SK-N-SH (cell line): ENCODE results near the gene MYO1F. TPM values are rescaled to one million over a fixed set of nuclear protein-coding genes. Genes with fewer than 3 reads are reported as not detected.

Experiments
- CTCF ChIA-PET: fragments of 300-600, 350-600 bp; formaldehyde crosslinking; extraction: SDS; loops from one replicate; lab custom pipeline; 2021; lab: Yijun Ruan, JAX
- POLR2A ChIA-PET: fragments of 350-600 bp; sonication (Branson Sonifier 250); formaldehyde crosslinking; extraction: SDS; loops from one replicate; lab custom pipeline; 2020; ENCODE audit warnings: antibody characterized with exemption, inconsistent platforms; lab: Yijun Ruan, JAX
- DNase-seq: peaks from one replicate; pipeline ENCODE4 v3.0.0; 2012
- H2AFZ ChIP-seq: fragments of 200-600 bp; sonication (generic); 2 replicates; pipeline ENCODE4 v1.8.1; 2016; ENCODE audit warnings: antibody characterized with exemption, mild to moderate bottlenecking, low read depth
- H3F3A ChIP-seq: fragments of 200-600 bp; sonication (generic); replicated peaks from 2 replicates; pipeline ENCODE3; 2016; ENCODE audit warnings: antibody characterized with exemption, mild to moderate bottlenecking; ENCODE audit not compliant: insufficient read depth
- H3K27ac ChIP-seq, 2 experiments: fragments of 200-500 bp in 1 of 2; fragments of 200-600 bp in 1 of 2; sonication (Bioruptor generic) in 1 of 2; sonication (generic), shearing (Covaris generic) in 1 of 2; 2 replicates each; pipeline versions ENCODE4 v1.5.1 to v1.6.1; 2014 to 2016; ENCODE audit warnings: low read depth in 2 of 2, inconsistent platforms in 1 of 2, low read length in 1 of 2, mild to moderate bottlenecking in 1 of 2, mixed read lengths in 1 of 2
- H3K27me3 ChIP-seq: fragments of 200-600 bp; sonication (generic), shearing (Covaris generic); 2 replicates; pipeline ENCODE4 v1.6.1; 2016; ENCODE audit warnings: mixed run types; ENCODE audit not compliant: insufficient read depth
- H3K36me3 ChIP-seq, 2 experiments: fragments of 200-500 bp in 1 of 2; fragments of 200-600 bp in 1 of 2; sonication (Bioruptor generic) in 1 of 2; sonication (generic) in 1 of 2; replicated peaks in 1 of 2; 2 replicates each; pipeline versions ENCODE3 to v1.5.1; 2014 to 2016; ENCODE audit warnings: low read length in 1 of 2, mild to moderate bottlenecking in 1 of 2; ENCODE audit not compliant: insufficient read depth in 2 of 2, control insufficient read depth in 1 of 2
- H3K4me1 ChIP-seq, 2 experiments: fragments of 200-500 bp in 1 of 2; fragments of 200-600 bp in 1 of 2; sonication (Bioruptor generic) in 1 of 2; sonication (generic), shearing (Covaris generic) in 1 of 2; 2 replicates each; pipeline versions ENCODE4 v1.5.1 to v1.6.1; 2014 to 2016; ENCODE audit warnings: low read depth in 1 of 2, low read length in 1 of 2, mixed run types in 1 of 2; ENCODE audit not compliant: insufficient read depth in 2 of 2, control insufficient read depth in 1 of 2
- H3K4me2 ChIP-seq: fragments of 200-600 bp; sonication (generic), shearing (Covaris generic); 2 replicates; pipeline ENCODE4 v1.6.1; 2017; ENCODE audit warnings: mixed run types
- H3K4me3 ChIP-seq, 2 experiments: fragments of 200-500 bp in 1 of 2; fragments of 200-600 bp in 1 of 2; sonication (Bioruptor generic) in 1 of 2; sonication (generic), shearing (Covaris generic) in 1 of 2; 2 replicates each; pipeline versions ENCODE4 v1.5.1 to v1.8.1; 2014 to 2016; ENCODE audit warnings: low read depth in 2 of 2, inconsistent platforms in 1 of 2, low read length in 1 of 2, mild to moderate bottlenecking in 1 of 2, mixed read lengths in 1 of 2, moderate library complexity in 1 of 2
- H3K79me2 ChIP-seq: fragments of 200-600 bp; sonication (generic); 2 replicates; pipeline ENCODE4 v1.8.1; 2017; ENCODE audit warnings: mild to moderate bottlenecking; ENCODE audit not compliant: insufficient read depth
- H3K9ac ChIP-seq: fragments of 200-600 bp; sonication (generic); 2 replicates; pipeline ENCODE4 v1.6.1; 2017; ENCODE audit warnings: mixed run types
- H3K9me2 ChIP-seq: fragments of 200-600 bp; sonication (generic); 2 replicates; pipeline ENCODE4 v1.6.1; 2017; ENCODE audit warnings: mixed run types
- H3K9me3 ChIP-seq: fragments of 200-600 bp; sonication (generic); 2 replicates; pipeline ENCODE4 v1.6.1; 2017; ENCODE audit warnings: mixed run types, mild to moderate bottlenecking, moderate library complexity
- H4K20me1 ChIP-seq: fragments of 200-600 bp; sonication (generic); 2 replicates; pipeline ENCODE4 v1.6.1; 2017; ENCODE audit warnings: mild to moderate bottlenecking, mixed run types; ENCODE audit not compliant: insufficient read depth
- CHD2 ChIP-seq: fragments of 150-350 bp; IDR thresholded peaks from 2 replicates; pipeline ENCODE4 v1.6.1; 2018; ENCODE audit warnings: low read length; ENCODE audit not compliant: partially characterized antibody
- ELF1 ChIP-seq: IDR thresholded peaks from 2 replicates; pipeline ENCODE4 v1.4.0; 2012
- MEF2A ChIP-seq: IDR thresholded peaks from 2 replicates; pipeline ENCODE4 v1.4.0; 2012; ENCODE audit warnings: low read depth, borderline replicate concordance
- MXI1 ChIP-seq: IDR thresholded peaks from 2 replicates; pipeline ENCODE4 v1.6.1; 2012; ENCODE audit warnings: mild to moderate bottlenecking, low read depth, low read length, improper control_type of control experiment
- NRF1 ChIP-seq: IDR thresholded peaks from 2 replicates; pipeline ENCODE4 v1.6.1; 2012; ENCODE audit warnings: low read depth, mild to moderate bottlenecking, low read length
- SIN3A ChIP-seq: IDR thresholded peaks from 2 replicates; pipeline ENCODE4 v1.6.1; 2012; ENCODE audit warnings: low read depth, mild to moderate bottlenecking, low read length, moderate library complexity, borderline replicate concordance
- TAF1 ChIP-seq: IDR thresholded peaks from 2 replicates; pipeline ENCODE4 v1.6.1; 2012; ENCODE audit warnings: low read depth, mild to moderate bottlenecking, low read length, moderate library complexity, borderline replicate concordance
- USF1 ChIP-seq: IDR thresholded peaks from 2 replicates; pipeline ENCODE4 v1.4.0; 2012; ENCODE audit warnings: low read depth, borderline replicate concordance
- WGBS: methylation state at CpG from one replicate; pipeline ENCODE4 v1.1.6; 2017; ENCODE audit warnings: low lambda C conversion rate; 5-methylcytosine and 5-hydroxymethylcytosine counted together
- polyA plus RNA-seq, 3 experiments: library from polyadenylated mRNA; depleted of rRNA; stranded (reverse); fragments of >200 nt; gene quantifications; 2 replicates each; pipeline ENCODE4 v1.2.3, GENCODE V29; 2012
- TF ChIP-seq, protein P1 (sequence below): fragments of 150-350 bp; IDR thresholded peaks from 2 replicates; pipeline ENCODE4 v1.6.1; 2016; ENCODE audit warnings: mild to moderate bottlenecking, low read depth, low read length
- TF ChIP-seq, protein P2 (sequence below): fragments of 150-350 bp; IDR thresholded peaks from 2 replicates; pipeline ENCODE4 v1.6.1; 2017; ENCODE audit warnings: antibody characterized with exemption, low read length, low read depth, borderline replicate concordance

MYO1F gene
- polyA plus RNA-seq, 1 of the 3 experiments (the other 2 are of a cell fraction): 0.51 TPM

DNA sequence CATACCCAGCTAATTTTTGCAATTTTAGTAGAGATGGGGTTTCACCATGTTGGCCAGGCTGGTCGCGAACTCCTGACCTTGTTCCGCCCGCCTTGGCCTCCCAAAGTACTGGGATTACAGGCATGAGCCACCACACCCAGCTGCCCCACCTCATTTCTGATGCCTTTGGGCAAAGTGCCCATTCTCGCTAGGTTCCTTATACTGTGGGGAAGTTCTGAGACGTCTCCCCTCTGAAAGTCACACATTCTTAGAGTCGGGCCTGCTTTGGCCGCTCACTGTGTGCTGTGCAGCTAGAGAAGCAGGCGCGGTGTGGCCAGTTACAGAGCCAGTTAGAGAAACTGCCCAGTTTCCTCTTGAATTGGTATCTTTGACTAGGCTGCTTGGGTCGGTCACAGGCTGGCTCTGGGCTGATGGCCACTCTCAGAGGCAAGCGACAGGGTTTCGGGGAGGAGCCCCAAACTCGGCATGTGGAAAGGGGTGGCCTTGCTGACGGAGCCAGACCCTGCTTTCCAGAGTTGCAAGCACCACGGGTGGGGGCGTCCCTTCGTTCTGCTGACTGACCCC is 92.8 kb downstream of the MYO1F start:
- Histone ChIP-seq H3K27ac (no peak overlapping the region), H3F3A (no peaks in the 10 kb centered on the region), H3K36me3 (peaks cover 21 to 66% of the 10 kb centered on the region in 2 experiments), H3K4me1 (no peaks in the 10 kb centered on the region; a peak in 1 of 4 replicates), H3K9ac (no peak overlapping the region), H3K9me3 (no peaks in the 10 kb centered on the region), H3K4me3 (no peak overlapping the region), H3K4me2 (no peak overlapping the region), H3K9me2 (no peaks in the 10 kb centered on the region), H2AFZ (no peak overlapping the region), H4K20me1 (peaks cover 63% of the 10 kb centered on the region), H3K79me2 (peaks cover 58% of the 10 kb centered on the region), H3K27me3 (no peaks in the 10 kb centered on the region)
- ChIA-PET CTCF (interaction anchor here (1.7 kb wide), 1 partner anchor 21 kb away, joined by 5 read pairs; no protein-coding TSS in a partner anchor), POLR2A (interaction anchor here (0.7 kb wide), 1 partner anchor 39 kb away, joined by 4 read pairs; no protein-coding TSS in a partner anchor)
- 95% methylated on average over 17 of the region's 18 CpGs for WGBS
- DNase-seq: no peak
- TF ChIP-seq MEF2A (no peak), NRF1 (no peak)

DNA sequence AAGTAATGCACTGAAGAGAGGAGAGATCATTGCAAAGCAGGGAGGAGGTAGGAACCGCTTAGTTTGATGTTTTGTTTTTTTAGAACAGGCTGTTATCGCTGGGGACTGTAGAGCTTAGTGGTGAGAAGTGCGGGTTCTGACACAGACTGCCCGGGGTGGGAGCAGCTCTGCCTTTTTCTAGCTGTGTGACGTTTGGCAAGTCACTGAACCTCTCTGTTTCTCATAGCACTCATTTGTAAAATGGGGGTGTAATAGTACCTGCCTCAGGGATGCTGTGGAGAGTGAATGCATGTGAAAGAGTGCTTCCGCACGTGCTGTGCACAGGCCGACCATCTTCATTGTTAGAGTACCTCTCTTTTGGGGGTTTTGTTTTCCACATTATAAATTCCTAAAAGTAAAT is 94.1 kb downstream of the MYO1F start:
- H3K27me3 ChIP-seq: no peaks in the 10 kb centered on the region
- no peaks in the 10 kb centered on the region; a peak in 1 of 4 replicates for H3K4me1 ChIP-seq
- no peak overlapping the region for H3K27ac ChIP-seq
- H3F3A ChIP-seq: no peaks in the 10 kb centered on the region
- no peaks in the 10 kb centered on the region for H3K9me3 ChIP-seq
- ChIA-PET POLR2A (no interaction called here), CTCF (interaction anchor here (1.5 kb wide), 1 partner anchor 22 kb away, joined by 7 read pairs; no protein-coding TSS in a partner anchor)
- H3K4me2 ChIP-seq: no peak overlapping the region
- no peak overlapping the region for H2AFZ ChIP-seq
- TF ChIP-seq, protein P1, sequence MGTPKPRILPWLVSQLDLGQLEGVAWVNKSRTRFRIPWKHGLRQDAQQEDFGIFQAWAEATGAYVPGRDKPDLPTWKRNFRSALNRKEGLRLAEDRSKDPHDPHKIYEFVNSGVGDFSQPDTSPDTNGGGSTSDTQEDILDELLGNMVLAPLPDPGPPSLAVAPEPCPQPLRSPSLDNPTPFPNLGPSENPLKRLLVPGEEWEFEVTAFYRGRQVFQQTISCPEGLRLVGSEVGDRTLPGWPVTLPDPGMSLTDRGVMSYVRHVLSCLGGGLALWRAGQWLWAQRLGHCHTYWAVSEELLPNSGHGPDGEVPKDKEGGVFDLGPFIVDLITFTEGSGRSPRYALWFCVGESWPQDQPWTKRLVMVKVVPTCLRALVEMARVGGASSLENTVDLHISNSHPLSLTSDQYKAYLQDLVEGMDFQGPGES: no peak
- TF ChIP-seq CHD2: no peak
- no peak for TF ChIP-seq SIN3A
- TF ChIP-seq, protein P2, sequence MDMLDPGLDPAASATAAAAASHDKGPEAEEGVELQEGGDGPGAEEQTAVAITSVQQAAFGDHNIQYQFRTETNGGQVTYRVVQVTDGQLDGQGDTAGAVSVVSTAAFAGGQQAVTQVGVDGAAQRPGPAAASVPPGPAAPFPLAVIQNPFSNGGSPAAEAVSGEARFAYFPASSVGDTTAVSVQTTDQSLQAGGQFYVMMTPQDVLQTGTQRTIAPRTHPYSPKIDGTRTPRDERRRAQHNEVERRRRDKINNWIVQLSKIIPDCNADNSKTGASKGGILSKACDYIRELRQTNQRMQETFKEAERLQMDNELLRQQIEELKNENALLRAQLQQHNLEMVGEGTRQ: no peak
- no peak for TF ChIP-seq MXI1
- no peak for TF ChIP-seq TAF1
- TF ChIP-seq USF1: no peak
- no peak for TF ChIP-seq ELF1
- peaks cover 14 to 61% of the 10 kb centered on the region in 2 experiments for H3K36me3 ChIP-seq
- no peak for DNase-seq
- peaks cover 70% of the 10 kb centered on the region for H4K20me1 ChIP-seq
- H3K4me3 ChIP-seq: no peak overlapping the region
- 93% methylated on average over 8 of the region's 8 CpGs for WGBS
- H3K9ac ChIP-seq: no peak overlapping the region
- H3K9me2 ChIP-seq: no peaks in the 10 kb centered on the region
- peaks cover 71% of the 10 kb centered on the region for H3K79me2 ChIP-seq
